Left ventricle myocardium inferior (tissue), 1 donor: ENCODE measurements around the gene RAET1L. TPM values are rescaled to one million over a fixed set of nuclear protein-coding genes. Genes with fewer than 3 reads are reported as not detected.
"Not testable (repeated sequence)": the region's sequence is repeated elsewhere in the genome, so short reads cannot be mapped to it uniquely, and the experiment has no call there.

ENCODE experiments used
- DNase-seq: peaks from one replicate; pipeline ENCODE4 v3.0.0-alpha.2; 2020
- H3K27ac ChIP-seq: fragments of 200-600 bp; replicated peaks from 2 replicates; pipeline ENCODE4 v1.8.0; 2021
- H3K27me3 ChIP-seq: fragments of 200-600 bp; 2 replicates; pipeline ENCODE4 v1.8.0; 2021; ENCODE audit warnings: low read depth
- H3K36me3 ChIP-seq: fragments of 200-600 bp; 2 replicates; pipeline ENCODE4 v1.8.0; 2021
- H3K4me1 ChIP-seq: fragments of 200-600 bp; 2 replicates; pipeline ENCODE4 v1.8.0; 2021
- H3K4me3 ChIP-seq: fragments of 200-600 bp; 2 replicates; pipeline ENCODE4 v1.8.0; 2021; ENCODE audit warnings: mild to moderate bottlenecking, moderate library complexity
- H3K9me3 ChIP-seq: fragments of 200-600 bp; replicated peaks from 2 replicates; pipeline ENCODE4 v1.8.0; 2021
- intact Hi-C: fragments of 100-400 bp; cut with micrococcal nuclease; formaldehyde crosslinking; loops from one replicate; pipeline ENCODE4 v1.11.0; 2022
- long read RNA-seq: library from polyadenylated mRNA; unstranded; transcript quantifications from one replicate; pipeline ENCODE4 v2.0.0, GENCODE V29; 2021
- total RNA-seq: library from RNA; stranded (reverse); fragmentation: NEBNext Ultra II Directional; extraction: Animal tissue kit (Norgen Biotek cat#: 25700); gene quantifications from one replicate; pipeline ENCODE4 v1.2.1, GENCODE V29; 2021
- TF ChIP-seq, protein P1 (sequence below): fragments of 200-600 bp; IDR thresholded peaks from 2 replicates; pipeline ENCODE4 v1.8.0; 2021; ENCODE audit warnings: antibody characterized with exemption, mild to moderate bottlenecking, borderline replicate concordance
- donor health status: DM: no; HTN: yes; CAD: no; lungs with severe emphysema.

The RAET1L gene, protein sequence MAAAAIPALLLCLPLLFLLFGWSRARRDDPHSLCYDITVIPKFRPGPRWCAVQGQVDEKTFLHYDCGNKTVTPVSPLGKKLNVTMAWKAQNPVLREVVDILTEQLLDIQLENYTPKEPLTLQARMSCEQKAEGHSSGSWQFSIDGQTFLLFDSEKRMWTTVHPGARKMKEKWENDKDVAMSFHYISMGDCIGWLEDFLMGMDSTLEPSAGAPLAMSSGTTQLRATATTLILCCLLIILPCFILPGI
- total RNA-seq = not detected
- long read RNA-seq = 0 reads

DNA sequence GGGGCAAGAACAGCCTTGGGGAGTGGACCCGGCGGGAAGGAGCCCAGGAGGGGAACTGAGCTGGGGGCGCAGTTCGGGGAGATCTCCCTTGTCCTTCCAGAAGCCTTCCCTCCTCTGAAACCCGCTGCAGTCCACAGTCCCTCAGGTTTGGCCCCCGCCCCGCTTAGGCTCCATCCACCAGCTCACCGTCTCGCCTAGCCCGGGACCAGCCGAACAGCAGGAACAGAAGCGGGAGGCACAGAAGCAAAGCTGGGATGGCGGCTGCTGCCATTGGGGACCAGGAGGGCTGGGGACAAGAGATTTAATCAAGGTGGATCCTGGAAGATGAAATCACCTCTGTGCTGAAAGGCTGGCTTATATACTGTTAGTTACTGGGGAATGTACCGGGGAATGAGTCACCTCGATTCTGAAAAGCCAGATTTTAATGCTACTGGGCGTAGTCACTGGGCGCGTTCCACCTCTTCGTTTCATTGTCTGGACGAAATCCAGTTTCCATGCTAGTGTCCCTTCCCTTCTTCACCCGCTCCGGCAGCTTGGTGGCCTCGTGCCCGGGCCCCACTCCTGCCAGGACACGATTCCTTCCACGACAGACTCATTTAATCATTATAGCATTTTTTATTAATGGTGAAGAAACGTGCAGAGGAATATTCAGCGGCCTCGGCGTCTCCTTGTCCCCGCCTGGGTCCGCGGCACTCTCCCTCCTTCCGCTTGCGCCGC is at the start of gene RAET1L:
Gene RAET1L (minus strand): TSS at position 332 of the 717 bp plus-strand sequence. CDS start 61 bp downstream, at position 271.
- DNase-seq = peak; percentile 31
- intact Hi-C loops = no loop called here
- TF ChIP-seq, protein P1, sequence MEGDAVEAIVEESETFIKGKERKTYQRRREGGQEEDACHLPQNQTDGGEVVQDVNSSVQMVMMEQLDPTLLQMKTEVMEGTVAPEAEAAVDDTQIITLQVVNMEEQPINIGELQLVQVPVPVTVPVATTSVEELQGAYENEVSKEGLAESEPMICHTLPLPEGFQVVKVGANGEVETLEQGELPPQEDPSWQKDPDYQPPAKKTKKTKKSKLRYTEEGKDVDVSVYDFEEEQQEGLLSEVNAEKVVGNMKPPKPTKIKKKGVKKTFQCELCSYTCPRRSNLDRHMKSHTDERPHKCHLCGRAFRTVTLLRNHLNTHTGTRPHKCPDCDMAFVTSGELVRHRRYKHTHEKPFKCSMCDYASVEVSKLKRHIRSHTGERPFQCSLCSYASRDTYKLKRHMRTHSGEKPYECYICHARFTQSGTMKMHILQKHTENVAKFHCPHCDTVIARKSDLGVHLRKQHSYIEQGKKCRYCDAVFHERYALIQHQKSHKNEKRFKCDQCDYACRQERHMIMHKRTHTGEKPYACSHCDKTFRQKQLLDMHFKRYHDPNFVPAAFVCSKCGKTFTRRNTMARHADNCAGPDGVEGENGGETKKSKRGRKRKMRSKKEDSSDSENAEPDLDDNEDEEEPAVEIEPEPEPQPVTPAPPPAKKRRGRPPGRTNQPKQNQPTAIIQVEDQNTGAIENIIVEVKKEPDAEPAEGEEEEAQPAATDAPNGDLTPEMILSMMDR = no peak
- no peaks in the 10 kb centered on the region for H3K36me3 ChIP-seq
- no peak within 1 kb of the TSS for H3K27ac ChIP-seq
- peak within 1 kb of the TSS; percentile 55 for H3K4me3 ChIP-seq
- H3K9me3 ChIP-seq = no peaks in the 10 kb centered on the region
- H3K4me1 ChIP-seq = peaks cover 13% of the 10 kb centered on the region
- peaks cover 62% of the 10 kb centered on the region for H3K27me3 ChIP-seq

DNA sequence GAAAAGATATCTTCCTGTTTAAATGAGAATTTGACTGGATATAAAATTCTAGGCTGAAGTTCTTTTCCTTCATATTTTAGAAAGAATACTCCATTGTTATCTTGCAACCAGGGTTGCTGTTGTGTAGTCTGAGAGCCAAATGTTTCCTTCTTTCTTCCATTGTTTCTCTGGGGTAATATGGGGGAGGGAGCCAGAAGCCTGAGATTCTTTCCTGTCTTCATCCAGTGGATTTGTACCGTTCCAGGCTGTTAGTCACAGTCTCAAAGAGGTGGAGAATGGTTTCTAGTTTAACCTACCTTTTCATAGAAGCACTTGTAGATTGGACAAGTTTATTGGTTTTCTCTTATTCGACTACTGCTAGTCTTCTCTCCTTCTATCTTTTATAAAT is 49.7 kb upstream of the RAET1L start:
- TF ChIP-seq, protein P1 = no peak
- H3K4me3 ChIP-seq = no peak overlapping the region
- no peak for DNase-seq
- no peaks in the 10 kb centered on the region for H3K4me1 ChIP-seq
- no peak overlapping the region for H3K27ac ChIP-seq
- H3K27me3 ChIP-seq = peaks cover 27% of the 10 kb centered on the region
- H3K36me3 ChIP-seq = no peaks in the 10 kb centered on the region
- no peaks in the 10 kb centered on the region for H3K9me3 ChIP-seq
- intact Hi-C loops = loop anchor here (5.0 kb wide), 1 partner anchor 317 kb away; no protein-coding TSS in a partner anchor

DNA sequence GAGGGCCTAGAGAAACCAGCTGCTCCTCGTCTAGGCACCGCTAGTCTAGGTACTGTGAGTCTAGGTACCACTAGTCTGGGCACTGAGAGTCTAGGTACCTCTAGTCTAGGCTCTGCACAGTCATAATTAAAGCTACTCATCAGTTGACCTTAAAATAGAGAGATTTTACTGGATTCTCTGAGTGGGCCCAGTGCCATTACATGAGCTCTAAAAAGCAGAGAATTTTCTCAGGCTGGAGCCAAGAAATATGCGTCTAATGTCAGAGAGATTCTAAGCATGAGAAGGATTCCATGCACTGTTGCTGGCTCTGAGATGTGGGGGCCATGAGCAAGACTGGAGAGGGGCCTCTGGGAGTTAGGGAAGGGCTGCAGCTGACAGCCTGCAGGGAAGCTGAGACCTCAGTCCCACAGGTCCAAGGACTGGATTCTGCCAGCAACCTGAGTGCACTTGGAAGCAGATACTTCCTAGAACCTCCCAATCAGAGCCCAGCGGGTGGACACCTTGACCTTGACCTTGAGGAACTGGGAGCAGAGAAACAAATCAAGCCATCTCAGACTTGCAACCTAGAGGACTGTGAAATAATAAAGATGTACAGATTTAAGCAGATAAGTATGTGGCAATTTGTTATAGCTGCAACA is 49.2 kb upstream of the RAET1L start:
- DNase-seq, H3K36me3 ChIP-seq, H3K4me1 ChIP-seq, H3K27ac ChIP-seq, H3K4me3 ChIP-seq, H3K9me3 ChIP-seq: not testable (repeated sequence)
- peaks cover 25% of the 10 kb centered on the region for H3K27me3 ChIP-seq
- intact Hi-C loops = loop anchor here (5.0 kb wide), 1 partner anchor 318 kb away; no protein-coding TSS in a partner anchor

DNA sequence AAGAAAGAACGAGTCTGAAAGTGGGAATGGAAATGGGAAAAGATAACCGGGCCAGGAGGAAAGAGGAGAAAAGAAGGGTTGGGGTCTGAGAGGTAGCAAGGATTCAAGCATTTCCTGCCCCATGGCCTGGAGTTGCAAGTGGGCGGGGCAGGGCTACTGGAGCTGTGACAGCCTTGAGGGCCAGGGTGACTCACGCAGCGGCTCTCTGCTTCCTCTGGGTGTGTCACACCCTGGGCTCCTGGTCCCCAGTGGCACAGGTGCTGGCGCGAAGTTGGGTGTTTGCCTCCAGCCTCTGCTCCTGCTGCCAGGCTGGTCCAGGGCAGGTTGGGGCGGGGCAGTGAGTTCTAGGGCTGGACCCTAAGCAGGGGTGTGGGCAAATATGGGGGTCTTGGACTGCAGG is 46.9 kb upstream of the RAET1L start:
- H3K4me3 ChIP-seq = no peak overlapping the region
- intact Hi-C loops = no loop called here
- peaks cover 12% of the 10 kb centered on the region for H3K4me1 ChIP-seq
- H3K36me3 ChIP-seq = no peaks in the 10 kb centered on the region
- DNase-seq = no peak
- no peaks in the 10 kb centered on the region for H3K9me3 ChIP-seq
- H3K27me3 ChIP-seq = peaks cover 13% of the 10 kb centered on the region
- no peak overlapping the region for H3K27ac ChIP-seq
- TF ChIP-seq, protein P1 = no peak

DNA sequence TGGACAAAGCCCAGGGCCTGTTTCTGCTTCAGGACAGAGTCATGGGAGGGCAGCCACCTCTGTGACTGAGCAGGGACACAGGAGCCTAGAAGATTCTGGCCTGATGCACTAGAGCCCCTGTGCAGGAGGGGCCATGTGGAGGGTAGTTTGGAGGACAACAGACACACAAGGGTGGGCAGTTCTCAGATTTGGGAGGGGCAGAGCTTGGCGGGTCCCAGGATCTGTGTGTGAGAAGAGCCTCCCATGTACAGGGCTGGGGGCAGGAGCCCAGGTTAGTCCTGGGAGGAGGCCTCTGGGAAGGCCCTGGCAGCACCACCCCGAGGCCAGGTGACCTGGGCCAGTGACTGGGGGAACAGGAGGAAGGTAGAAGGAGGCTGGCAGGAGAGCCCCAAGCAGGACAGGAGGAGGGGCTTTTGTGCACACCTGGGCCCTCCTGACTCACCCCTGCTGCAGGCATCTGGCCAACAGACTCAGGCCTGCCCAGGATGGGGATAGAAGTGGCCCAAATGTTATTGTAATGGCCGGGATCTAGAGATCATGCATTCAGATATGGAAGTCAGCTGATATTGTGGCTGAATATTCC is 45.0 kb upstream of the RAET1L start:
- H3K27ac ChIP-seq = no peak overlapping the region
- H3K27me3 ChIP-seq = peaks cover 20% of the 10 kb centered on the region
- TF ChIP-seq, protein P1 = no peak
- intact Hi-C loops = no loop called here
- no peaks in the 10 kb centered on the region for H3K36me3 ChIP-seq
- no peak overlapping the region for H3K4me3 ChIP-seq
- H3K4me1 ChIP-seq = peaks cover 12% of the 10 kb centered on the region
- H3K9me3 ChIP-seq = no peaks in the 10 kb centered on the region
- no peak for DNase-seq
